Ovary (tissue), 9 donors: ENCODE data around the gene GAS2L1. TPM values are rescaled to one million over a fixed set of nuclear protein-coding genes. Genes with fewer than 3 reads are reported as not detected.

ENCODE experiments used
- DNase-seq, 5 donors: peaks; one replicate each; pipeline ENCODE4 v3.0.0-alpha.2; 2019 to 2020
- H3K27ac ChIP-seq, 2 donors: fragments of 200-600 bp; one replicate each; pipeline versions ENCODE4 v1.5.1 to v1.8.0; 2019 to 2022
- H3K27me3 ChIP-seq: fragments of 200-600 bp; one replicate; pipeline ENCODE4 v1.8.0; 2022
- H3K36me3 ChIP-seq: fragments of 200-600 bp; sonication (generic); one replicate; pipeline ENCODE4 v1.5.1; 2019
- H3K4me1 ChIP-seq: one replicate; pipeline ENCODE4 v1.8.1; 2013; ENCODE audit warnings: mild to moderate bottlenecking, moderate library complexity; ENCODE audit not compliant: insufficient read depth
- H3K4me3 ChIP-seq: fragments of 200-600 bp; sonication (generic); one replicate; pipeline ENCODE4 v1.5.1; 2017
- H3K9me3 ChIP-seq, 2 donors: fragments of 200-600 bp in 1 of 2; sonication (generic) in 1 of 2; one replicate each; pipeline versions ENCODE4 v1.5.1 to v1.8.1; 2013 to 2019; ENCODE audit warnings: mild to moderate bottlenecking in 1 of 2, moderate library complexity in 1 of 2
- CTCF ChIP-seq, 3 donors: fragments of 450-650 bp in 2 of 3; fragments of 200-600 bp in 1 of 3; IDR thresholded peaks; one replicate each; pipeline versions ENCODE4 v1.5.1 to v1.8.0; 2016 to 2022; ENCODE audit warnings: antibody characterized with exemption in 3 of 3, mild to moderate bottlenecking in 1 of 3
- EP300 ChIP-seq: sonication (generic); formaldehyde crosslinking; IDR thresholded peaks from one replicate; pipeline ENCODE4 v1.6.1; 2017; ENCODE audit warnings: antibody characterized with exemption
- POLR2A ChIP-seq: fragments of 450-650 bp; IDR thresholded peaks from one replicate; pipeline ENCODE4 v1.6.1; 2017; ENCODE audit warnings: antibody characterized with exemption, mild to moderate bottlenecking, moderate library complexity
- WGBS, 3 donors: extraction: QIAGEN DNeasy Blood & Tissue Kit in 1 of 3; methylation state at CpG; one replicate each; pipeline versions ENCODE4 v1.1.5 to v1.1.7; 2013 to 2017; 5-methylcytosine and 5-hydroxymethylcytosine counted together
- intact Hi-C, 4 donors: fragments of 100-400 bp; cut with DNase I; formaldehyde crosslinking; loops; one replicate each; pipeline versions ENCODE4 v1.11.0 to v1.15.1; 2022 to 2023
- polyA plus RNA-seq, 2 donors: library from polyadenylated mRNA; stranded (reverse); fragments of 200-250 nt in 1 of 2; fragments of 350-450 nt in 1 of 2; fragmentation: Illumina TruSeq in 1 of 2; extraction: RNeasy Lipid Tissue Mini Kit (QIAGEN cat#74804) in 1 of 2; gene quantifications; one replicate each; pipeline ENCODE4 v1.2.3, GENCODE V29; 2013 to 2014
- total RNA-seq, 7 donors: library from RNA; depleted of rRNA in 2 of 7; stranded (reverse); fragments of >200 nt in 2 of 7; fragmentation: NEBNext Ultra II Directional in 3 of 7; extraction: Animal tissue kit (Norgen Biotek cat#: 25700) in 3 of 7; gene quantifications; one replicate each; pipeline versions ENCODE4 v1.1.0 to v1.2.4, GENCODE V29; 2016 to 2023
- donor health status: DM: no; HTN: no; CAD: no; lungs with moderate emphysema.
- donor health status: DM: no; HTN: no; CAD: no.
- donor health status: Bipolar disorder and iron deficiency.
- donor health status: DM: yes; HTN: yes; CAD: no.
- donor health status: DM: no; HTN: no; CAD: no.
- donor health status: DM: yes; HTN: yes; CAD: no.

Gene GAS2L1
- total and polyA plus RNA-seq, 9 donors: 2.1 to 21.0 (median 9.8) TPM

DNA sequence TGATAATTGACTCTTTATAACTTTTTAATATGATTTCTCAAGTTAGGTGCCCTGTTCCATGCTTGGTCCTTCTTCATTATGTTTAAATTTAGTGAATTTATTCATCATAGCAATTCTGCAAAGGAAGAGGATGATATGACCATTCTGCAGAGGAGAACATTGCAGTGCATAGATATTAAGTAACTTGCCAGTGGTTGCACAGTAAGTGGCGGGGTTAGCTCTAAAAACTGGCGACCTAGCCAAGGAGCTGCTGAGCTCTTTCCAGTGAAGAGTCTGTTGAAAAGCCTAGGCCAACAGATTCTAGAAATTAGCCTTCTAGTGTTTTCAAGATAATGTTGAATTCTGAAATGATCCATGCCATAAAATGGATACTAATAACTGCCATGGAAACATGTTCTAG is 33.8 kb upstream of the GAS2L1 start:
- Histone ChIP-seq H3K27me3 (no peaks in the 10 kb centered on the region), H3K9me3 (no peaks in the 10 kb centered on the region), H3K36me3 (no peaks in the 10 kb centered on the region), H3K4me1 (peaks cover 4% of the 10 kb centered on the region), H3K27ac (no peak overlapping the region), H3K4me3 (no peak overlapping the region)
- no peak for DNase-seq
- 81 to 84% (median 83%) methylated on average over 2 of the region's 2 CpGs for WGBS, 3 donors
- intact Hi-C loops: no loop called here
- TF ChIP-seq POLR2A: no peak
- no peak for TF ChIP-seq CTCF (IDR thresholded peaks at IDR 0.05)
- no peak for TF ChIP-seq EP300

DNA sequence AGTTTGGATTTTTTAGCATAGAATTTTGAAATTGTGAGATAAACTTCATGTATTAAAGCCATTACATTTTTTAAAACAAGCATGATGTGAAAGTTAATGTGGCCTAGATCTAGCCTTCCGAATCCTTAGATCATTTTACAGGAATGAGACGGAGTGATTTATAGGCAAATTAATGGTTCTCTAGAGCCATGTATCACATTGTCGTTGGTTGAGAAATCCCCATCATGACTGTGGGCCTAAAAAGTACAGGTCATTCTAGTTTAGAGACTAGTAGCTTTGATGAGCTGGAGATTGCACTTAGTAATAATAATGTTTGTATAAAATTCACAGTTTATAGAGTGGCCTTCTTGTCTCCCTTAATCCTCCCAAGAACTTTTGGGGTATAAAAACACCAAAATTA is 31.3 kb upstream of the GAS2L1 start:
- no peaks in the 10 kb centered on the region for H3K9me3 ChIP-seq
- intact Hi-C loops: no loop called here
- no peak for TF ChIP-seq EP300
- TF ChIP-seq POLR2A: no peak
- TF ChIP-seq CTCF (IDR thresholded peaks at IDR 0.05): no peak
- DNase-seq: no peak
- WGBS, 3 donors: 53 to 71% (median 62%) methylated on average over 3 of the region's 3 CpGs
- peaks cover 4% of the 10 kb centered on the region for H3K4me1 ChIP-seq
- H3K4me3 ChIP-seq: no peak overlapping the region
- no peak overlapping the region for H3K27ac ChIP-seq
- no peaks in the 10 kb centered on the region for H3K27me3 ChIP-seq
- no peaks in the 10 kb centered on the region for H3K36me3 ChIP-seq

GRCh38 chr22:29275819-29276565 is 30.5 kb upstream of the GAS2L1 start:
- Histone ChIP-seq H3K4me1 (peaks cover 2% of the 10 kb centered on the region), H3K9me3 (no peaks in the 10 kb centered on the region), H3K27me3 (no peaks in the 10 kb centered on the region), H3K27ac (no peak overlapping the region), H3K4me3 (no peak overlapping the region), H3K36me3 (no peaks in the 10 kb centered on the region)
- no peak for DNase-seq
- intact Hi-C loops: no loop called here
- no peak for TF ChIP-seq POLR2A
- WGBS, 3 donors: 69 to 71% (median 70%) methylated on average over 3 of the region's 3 CpGs

- no peaks in the 10 kb centered on the region for H3K4me1 ChIP-seq
- H3K27ac ChIP-seq: no peak overlapping the region
- H3K9me3 ChIP-seq: no peaks in the 10 kb centered on the region
- H3K36me3 ChIP-seq: no peaks in the 10 kb centered on the region
- TF ChIP-seq POLR2A (no peak), EP300 (no peak), CTCF (IDR thresholded peaks at IDR 0.05) (no peak)
- no peaks in the 10 kb centered on the region for H3K27me3 ChIP-seq
- no peak overlapping the region for H3K4me3 ChIP-seq
- no peak for DNase-seq
- 94 to 100% (median 95%) methylated on average over 1 of the region's 1 CpG for WGBS, 3 donors
- intact Hi-C loops: no loop called here
These were observed 28.5 kb upstream of the GAS2L1 start for GRCh38 chr22:29277927-29278326.

DNA sequence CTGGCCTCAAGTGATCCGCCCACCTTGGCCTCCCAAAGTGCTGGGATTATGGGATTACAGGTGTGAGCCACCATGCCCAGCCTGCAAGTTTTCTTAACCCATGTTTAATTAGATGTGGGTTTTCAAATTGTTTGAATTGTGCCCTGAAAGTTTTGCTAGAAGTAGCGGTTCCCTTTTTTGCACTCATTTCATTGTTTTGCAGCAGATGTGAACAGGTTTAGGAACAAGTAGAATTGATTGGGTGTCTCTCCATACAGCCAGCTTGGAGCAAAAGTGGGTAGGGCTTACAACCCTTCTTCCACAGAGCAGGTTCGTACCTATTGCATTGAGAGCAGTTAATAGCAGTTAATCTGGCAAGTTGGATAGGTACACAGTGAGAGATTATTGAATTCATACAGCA is 22.3 kb upstream of the GAS2L1 start:
- H3K36me3 ChIP-seq: no peaks in the 10 kb centered on the region
- H3K27ac ChIP-seq: no peak overlapping the region
- TF ChIP-seq POLR2A (no peak), CTCF (IDR thresholded peaks at IDR 0.05) (no peak), EP300 (no peak)
- DNase-seq: no peak
- 93 to 95% (median 93%) methylated on average over 3 of the region's 3 CpGs for WGBS, 3 donors
- intact Hi-C loops: no loop called here
- H3K27me3 ChIP-seq: no peaks in the 10 kb centered on the region
- H3K9me3 ChIP-seq: no peaks in the 10 kb centered on the region
- H3K4me3 ChIP-seq: no peak overlapping the region
- no peaks in the 10 kb centered on the region for H3K4me1 ChIP-seq
